HG02763 (cell line): ENCODE measurements around the gene PTPRD.

ENCODE experiments used
- ATAC-seq: cut with Tn5 transposase; IDR thresholded peaks from one replicate; pipeline ENCODE4 v1.9.1; 2021; ENCODE audit warnings: mild to moderate bottlenecking, moderate library complexity; ENCODE audit not compliant: unreplicated experiment

PTPRD gene

GRCh38 chr9:8754751-8755150, 1858.1 kb downstream of the PTPRD start:
- no peak for ATAC-seq

DNA sequence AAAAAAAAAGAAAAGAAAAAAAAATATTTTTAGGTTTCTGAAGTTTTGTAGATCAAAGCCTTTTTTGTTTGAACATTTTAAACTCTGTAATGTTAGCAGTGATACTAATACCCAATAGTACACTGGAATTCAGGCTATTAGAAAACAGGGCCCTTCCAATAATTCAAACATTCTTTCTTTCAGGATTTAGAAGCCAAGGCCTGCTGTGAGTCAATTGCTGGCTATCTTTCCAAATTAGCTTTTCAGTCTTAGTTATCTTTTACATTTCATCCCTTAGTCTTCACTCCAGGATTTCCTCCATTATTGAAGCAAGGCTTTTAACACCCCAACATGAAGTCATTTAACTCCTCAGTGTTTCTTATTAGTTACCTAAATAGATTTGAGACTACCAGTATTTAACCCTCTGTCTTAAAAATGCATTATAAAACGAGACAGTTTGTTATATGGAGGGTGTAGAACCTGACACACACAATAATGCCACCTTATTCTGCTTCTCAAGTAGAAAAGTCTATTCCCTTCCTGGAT, 1861.3 kb downstream of the PTPRD start:
- ATAC-seq, result no peak

- no peak for ATAC-seq
Measured at GRCh38 chr9:8750639-8751051, 1862.2 kb downstream of the PTPRD start.

- no peak for ATAC-seq
Measured at GRCh38 chr9:8745347-8745746, 1867.5 kb downstream of the PTPRD start.

DNA sequence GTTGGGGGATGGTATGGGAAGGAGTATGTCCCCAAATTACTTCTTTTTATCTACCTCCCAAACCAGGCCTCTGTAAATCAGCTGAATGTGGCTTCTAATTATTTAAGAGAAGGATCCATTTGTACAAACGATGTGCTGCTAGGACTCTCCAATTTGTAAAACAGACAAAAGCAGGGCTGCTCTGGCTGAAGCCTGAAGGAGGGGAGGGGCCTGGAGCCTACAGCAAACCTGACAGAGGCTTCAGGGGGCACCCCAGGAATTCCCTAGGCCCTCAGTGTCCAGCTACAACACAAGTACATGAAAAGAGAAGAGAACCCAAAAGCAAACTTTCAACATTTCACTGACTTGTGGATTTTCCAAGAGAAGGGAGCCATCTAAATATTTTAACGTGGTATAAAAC, 1873.9 kb downstream of the PTPRD start:
- ATAC-seq, result no peak

GRCh38 chr9:8736805-8737204, 1876.0 kb downstream of the PTPRD start:
- ATAC-seq, result no peak

GRCh38 chr9:8734760-8735159, 1878.0 kb downstream of the PTPRD start:
- no peak for ATAC-seq

DNA sequence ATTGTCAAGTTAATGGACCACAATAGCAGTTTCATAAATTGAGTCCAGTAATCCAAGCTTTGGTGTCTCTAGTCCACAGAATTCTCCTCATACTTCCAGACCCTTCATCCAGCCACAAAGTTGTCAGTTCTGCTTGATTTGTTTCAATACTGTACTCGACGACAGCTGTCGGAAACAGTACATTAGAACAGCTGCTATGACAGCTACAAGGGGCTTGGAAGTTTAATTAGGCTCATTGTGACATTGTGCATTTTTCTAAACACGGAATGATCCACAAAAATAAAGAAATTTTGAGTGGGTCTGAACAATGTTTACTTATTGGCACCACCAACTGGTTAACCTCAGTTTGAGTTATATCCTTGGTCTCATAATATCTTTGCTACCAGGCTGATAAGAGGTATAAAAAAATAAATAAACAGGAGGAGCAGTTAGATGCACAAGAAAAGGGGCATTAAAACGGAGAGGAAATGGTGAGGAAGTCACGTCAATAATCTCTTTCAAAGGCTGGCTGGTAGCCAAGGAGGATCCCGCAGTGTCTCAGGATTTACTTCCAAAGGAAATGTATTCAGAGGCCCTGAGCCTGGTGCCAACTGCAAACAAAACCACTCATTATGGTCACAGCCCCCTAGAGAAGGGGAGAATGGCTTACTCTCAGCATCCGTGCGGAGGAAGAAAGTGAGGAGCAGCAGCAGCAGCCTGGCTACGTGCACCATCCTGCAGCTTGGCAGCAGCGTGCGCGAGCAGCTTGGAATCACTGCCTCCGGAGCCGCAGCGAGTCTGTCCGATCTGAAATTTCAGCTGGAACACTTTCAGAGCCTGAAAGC, 1879.5 kb downstream of the PTPRD start:
- no peak for ATAC-seq

DNA sequence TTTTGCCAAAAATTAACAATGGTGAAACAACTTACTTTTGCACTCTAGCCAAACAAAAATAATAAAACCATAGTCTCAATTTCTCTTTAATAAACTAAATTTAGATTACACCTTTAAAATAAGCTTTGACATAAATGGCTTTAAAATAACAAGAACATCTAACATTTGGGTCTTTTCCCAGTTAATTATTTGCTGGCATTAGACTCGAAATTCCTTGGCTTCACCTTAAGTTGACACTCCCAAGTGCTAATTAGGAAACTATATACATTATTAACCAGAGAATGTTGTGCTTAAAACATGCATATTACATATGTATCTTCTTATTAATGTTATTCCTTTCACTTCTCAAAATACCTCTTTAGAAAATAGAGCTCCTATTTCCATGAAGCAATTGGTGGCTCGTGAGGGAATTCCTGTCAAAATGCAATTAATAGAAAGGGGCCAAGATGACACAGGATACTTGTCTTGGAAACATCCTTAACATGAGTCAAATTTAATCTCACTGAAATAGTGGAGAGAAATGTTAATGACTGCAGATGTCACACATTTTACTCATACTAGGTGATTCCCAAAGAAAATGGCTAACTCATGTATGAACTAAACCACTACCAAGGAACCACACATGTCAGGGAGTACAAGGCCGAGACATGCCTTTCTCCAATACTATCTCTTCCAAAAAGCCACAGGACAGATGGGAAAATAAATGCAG, 1880.3 kb downstream of the PTPRD start:
- no peak for ATAC-seq

DNA sequence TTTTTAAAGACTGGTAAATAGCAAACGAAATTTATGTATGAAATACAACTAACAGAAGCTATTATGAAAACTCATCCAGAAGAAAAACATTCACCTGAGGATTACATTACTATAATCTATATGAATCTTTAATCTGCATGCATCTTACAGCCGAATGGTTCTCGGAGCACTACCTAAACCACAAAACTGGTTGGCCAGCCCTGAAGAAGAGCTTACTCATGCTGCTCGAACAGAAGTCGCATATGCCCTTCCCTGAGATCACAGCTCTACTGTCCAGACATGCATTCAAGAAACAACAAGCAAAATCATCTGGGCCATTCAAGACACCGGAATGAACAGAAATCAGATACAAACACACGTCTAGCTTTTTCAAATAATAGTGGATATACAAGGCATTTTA, 1882.2 kb downstream of the PTPRD start:
- no peak for ATAC-seq

DNA sequence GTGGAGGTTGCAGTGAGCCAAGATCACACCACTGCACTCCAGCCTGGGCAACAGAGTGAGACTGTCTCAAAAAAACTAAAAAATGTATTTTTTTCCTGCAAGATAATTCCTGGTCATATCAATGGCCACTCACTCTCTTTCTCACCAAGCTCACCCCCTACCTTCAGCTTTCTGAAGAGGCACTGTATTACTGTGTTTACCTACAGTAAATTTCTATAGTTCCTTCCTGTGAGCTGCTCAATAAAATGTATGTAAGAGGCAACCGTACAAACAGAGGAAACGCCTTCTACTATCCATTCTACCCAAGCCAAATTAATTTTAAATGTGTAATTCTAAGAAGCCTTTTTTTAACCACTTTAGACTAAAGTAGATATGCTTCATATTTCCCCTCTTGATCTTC, 1883.9 kb downstream of the PTPRD start:
- ATAC-seq, result no peak

GRCh38 chr9:8727191-8727590, 1885.6 kb downstream of the PTPRD start:
- no peak for ATAC-seq

GRCh38 chr9:8726692-8727091, 1886.1 kb downstream of the PTPRD start:
- no peak for ATAC-seq

DNA sequence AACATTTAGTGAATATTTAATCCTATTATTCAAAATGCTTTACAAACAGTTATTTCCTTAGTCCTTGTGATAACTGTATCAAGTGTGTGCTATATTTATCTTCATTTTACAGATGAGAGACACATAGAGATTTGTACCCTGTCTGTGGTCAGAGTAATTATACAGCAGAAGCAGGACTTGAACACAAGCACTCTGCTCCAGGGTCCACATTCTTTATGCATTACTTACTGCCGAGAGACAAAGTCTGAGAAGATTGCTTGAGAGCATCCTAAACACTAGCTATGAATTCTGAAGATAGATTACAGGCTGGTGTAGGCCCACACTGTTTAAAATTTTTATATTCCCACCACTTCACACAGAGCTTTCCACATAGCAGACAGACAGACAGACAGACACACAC, 1887.2 kb downstream of the PTPRD start:
- ATAC-seq, result no peak

- ATAC-seq, result no peak
Measured at GRCh38 chr9:8724284-8725018, 1888.4 kb downstream of the PTPRD start.

GRCh38 chr9:8723195-8723594, 1889.6 kb downstream of the PTPRD start:
- ATAC-seq, result no peak

GRCh38 chr9:8719833-8720486, 1892.8 kb downstream of the PTPRD start:
- no peak for ATAC-seq

DNA sequence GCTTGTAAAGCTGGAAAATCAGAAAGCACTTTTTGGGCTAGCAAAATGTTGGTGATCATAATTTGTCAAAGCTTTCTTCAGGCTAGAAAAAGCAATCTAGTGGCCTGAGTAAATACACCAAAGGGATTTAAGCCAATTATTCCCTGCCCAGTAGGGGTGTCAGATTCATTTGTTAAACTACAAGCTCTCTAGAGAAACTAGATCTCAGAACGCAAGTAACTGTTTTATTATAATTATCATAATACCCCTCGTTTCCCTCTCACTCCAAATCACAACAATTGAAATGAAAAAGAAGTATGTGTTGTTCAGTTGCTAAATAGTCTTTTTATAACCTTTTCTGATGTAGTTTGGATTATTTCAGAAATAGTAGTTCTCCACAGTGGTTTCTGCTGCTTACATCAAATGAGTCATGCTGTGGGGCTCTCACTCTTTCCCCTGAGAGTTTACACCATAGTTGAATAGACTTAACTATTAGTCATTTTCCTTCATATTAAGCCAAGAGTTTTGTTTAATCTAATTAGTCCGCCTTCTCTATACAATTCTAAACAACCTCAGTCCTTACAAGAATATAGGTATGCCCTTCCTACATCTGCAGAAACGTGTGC, 1894.6 kb downstream of the PTPRD start:
- no peak for ATAC-seq

DNA sequence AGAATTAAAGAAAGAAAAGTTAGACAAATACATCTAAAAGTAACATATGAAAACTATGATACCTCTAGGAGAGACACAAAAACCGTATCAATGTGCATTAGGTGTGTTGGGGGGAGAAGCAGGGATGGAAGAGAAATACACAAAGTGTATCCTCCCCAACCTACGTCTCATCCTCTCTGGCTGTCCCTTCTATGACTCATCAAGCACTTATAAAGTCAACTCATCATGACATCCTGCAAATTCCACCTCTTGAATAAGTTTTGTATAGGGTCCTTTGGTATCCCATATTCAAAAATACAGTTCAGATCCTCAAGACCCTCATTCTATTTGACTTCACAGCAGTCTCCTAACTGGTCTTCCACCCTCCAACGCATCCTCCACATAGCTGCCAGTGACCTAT, 1895.7 kb downstream of the PTPRD start:
- no peak for ATAC-seq

DNA sequence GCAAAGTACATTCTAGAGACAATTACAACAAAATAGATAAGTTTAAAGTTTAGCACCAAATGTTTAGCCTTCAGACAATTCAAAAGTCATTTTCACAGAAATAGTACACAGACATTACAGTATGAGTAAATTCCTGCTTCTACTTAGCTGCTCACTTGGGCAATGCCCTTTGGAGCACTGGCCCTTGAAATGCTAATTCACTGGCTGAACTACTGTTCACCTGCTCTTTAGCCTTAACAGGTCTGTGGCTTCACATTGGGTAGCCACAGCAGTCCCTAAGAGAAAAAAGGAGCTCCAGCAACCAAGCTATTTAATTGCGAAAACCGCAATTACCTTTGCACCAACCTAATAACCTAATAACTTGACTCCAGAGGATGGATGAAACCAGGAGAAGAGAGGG, 1897.0 kb downstream of the PTPRD start:
- ATAC-seq, result no peak

GRCh38 chr9:8713811-8714165, 1899.0 kb downstream of the PTPRD start:
- ATAC-seq, result no peak
